Stimulated activated CD8-positive, alpha-beta memory T cell treated with anti-CD3 and anti-CD28 coated beads, Interleukin-15, amount 100 ng/mL, for 1 hour (primary cell): ENCODE data around the gene POLN.

Source experiments
- DNase-seq: peaks from one replicate; pipeline ENCODE4 v3.0.0-alpha.2; 2020; ENCODE audit warnings: low read depth

POLN gene

DNA sequence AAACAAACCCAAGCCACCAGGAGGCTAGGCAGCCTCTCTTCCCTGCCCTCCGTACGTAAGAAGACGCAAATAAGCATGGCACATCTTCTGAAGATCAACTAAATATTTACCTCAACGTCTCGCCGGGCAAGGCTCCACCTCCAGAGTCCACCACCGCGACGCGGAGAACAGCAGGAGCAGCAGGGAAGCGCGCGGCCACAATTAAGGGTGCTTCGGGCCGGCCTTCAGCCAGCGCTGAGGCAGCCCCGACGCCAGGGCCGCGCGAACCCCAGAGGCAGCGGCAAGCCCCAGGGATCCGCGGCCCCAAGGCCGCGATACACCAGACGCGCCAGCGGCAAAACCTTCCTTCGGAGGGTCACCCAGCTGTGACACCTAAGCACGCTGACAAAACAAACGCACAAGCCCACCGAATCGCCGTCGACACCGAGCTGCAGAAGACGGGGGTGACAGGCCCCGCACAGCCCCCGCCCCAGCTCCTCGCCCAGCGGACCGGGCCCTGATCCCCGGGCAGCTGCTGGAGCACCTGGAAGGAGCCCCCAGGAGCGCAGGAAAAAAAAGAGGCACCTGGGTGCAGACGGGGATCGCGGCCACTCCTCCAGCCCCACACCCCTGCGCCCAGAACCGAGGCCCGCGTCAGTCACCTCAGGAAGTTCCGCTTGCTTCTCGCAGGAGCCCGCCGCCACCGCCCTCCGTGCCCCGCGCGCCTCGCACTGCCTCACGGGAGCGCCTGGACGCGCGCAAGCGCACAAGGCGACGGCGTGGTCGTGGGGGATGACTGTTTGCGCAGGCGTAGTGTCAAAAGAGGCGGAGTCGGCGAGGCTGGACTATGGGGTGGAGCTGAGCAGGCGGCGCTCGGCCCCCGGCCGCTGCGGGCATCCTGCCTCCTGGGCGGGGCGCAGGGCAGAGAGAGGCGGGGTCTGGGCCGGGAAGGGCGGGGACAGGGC lies at the start of gene POLN, which contains the start of gene HAUS3:
POLN (minus strand) TSS at position 712 of the 944 bp plus-strand sequence. CDS start 12,890 bp downstream, outside the sequence.
HAUS3 (minus strand) TSS at position 712 of the 944 bp plus-strand sequence. CDS start 1,175 bp downstream, outside the sequence.
- peak; percentile 97 for DNase-seq

DNA sequence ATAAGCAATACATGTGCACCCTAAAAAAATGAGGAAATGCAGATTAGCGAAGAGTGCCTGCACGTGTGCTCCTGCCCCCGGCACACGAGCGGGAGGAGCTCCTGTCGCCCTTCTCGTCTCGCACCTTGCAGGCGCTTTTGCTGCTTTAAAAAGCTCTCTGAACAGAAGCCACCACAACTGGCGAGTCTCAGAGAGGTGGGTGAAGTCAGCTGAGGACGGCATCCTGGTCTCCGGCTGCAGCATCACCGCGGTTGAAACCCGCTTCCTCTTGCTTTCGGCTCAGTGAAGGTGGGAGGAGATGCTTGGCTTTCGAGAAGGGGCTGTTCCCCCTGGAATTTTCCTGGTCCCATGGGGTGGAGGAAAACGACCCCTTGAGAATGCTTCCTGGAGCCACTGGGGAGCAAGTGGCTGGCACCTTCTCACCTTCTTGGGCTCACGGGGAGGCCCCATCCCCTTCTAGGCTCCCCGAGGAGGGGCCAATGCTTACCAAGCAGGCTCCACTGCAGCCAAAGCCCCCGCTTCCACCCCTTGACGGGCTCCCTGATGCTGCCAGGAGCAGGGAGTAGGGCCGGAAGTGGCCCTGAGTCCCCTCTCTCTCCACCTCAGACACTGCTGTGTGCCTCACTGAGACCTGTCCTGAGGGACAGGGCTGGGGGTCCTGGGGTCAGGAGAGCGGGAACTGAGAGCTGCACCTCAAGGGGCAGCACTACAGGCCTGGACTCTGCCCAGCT lies 49.2 kb upstream of the POLN start:
- peak; percentile 37 for DNase-seq

DNA sequence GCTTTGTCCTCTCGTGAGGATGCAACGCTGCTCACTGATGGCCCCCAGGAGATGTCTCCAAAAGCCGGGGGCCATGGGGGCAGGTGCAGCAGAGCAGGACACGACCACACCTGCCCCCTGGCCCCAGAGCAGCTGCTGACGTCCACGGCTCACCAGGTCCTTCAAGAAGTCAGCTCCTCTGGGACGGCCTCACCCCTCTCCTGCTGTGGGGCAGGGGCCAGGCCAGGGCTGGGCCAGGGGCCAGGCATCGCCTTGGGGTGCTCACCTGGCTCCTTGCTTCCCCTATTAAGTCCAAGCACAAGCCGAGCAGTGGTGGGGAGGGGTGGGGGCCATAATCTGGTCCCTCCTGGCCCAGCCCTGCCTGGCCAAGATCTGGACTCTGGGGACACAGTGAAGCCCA lies 48.6 kb upstream of the POLN start:
- no peak for DNase-seq

DNA sequence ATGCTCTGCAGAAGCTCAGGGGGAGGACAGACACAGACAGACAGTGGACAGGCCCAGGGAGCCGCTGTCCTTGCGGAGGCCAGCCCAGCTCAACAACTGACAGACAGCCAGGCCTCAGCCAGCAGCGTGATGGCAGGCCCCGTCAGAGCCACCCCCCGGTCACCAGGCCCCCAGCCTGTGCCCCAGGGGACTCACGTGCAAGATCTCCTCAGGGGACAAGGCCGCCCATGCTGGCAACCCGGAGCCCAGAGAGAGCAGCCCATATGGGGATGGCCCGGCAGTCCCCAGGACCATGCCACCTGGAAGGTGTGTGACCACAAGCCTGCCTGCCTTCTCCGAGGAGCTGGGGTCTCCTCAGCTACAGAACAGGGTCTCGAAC lies 48.0 kb upstream of the POLN start:
- DNase-seq = no peak

DNA sequence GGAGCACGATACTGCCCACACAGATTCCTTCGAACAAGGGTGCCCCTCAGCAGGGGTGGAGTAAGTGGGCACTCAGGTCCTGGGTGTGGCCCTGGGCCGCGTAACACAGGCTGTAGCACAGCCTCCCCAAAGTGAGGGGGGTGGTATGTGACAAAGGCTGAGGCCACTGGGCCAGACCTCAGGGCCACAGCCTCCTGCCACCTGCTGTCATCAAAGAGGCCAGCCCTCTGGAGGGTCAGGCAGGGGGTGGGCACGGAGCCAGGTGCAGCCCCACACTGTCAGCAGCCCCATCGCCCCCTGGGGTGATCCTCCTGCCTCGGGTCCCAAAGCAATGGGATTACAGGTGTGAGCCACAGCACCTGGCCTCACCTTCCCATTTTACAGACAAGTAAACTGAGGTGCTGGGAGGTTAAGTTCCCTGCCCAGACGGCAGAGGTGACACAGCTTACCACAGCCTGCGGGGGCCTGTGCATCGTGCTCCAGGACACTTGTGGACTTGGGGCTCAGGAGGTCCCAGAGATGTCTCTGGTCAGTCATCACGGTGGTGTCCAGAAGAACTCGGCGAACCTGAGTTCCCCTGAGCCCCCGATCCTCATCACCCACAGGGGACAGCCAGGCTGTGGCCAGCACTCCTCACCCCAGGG lies 47.5 kb upstream of the POLN start:
- DNase-seq = no peak

DNA sequence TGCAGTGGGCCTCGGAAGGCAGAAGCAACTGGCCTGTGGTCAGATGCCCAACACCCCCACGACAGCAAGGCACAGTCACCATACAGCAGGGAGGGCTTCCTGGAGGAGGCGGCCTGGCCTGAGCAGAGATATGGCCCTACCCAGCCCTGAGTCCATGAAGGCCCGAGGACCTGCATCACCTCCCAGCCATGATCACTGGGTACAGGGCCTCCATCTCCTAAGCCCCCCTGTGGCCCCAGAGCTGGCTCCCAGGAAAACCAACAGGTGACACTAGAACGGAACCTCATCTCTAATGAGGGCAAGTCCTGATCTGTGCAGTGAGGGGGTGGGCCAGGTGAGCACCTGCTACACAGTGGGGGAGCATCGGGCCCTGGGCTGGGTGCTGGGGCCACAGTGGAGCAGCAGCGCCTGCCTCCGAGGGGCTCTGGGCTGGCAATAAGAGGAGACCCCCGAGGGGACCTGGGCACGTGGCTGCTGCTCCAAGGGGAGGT lies 46.2 kb upstream of the POLN start:
- DNase-seq = no peak

DNA sequence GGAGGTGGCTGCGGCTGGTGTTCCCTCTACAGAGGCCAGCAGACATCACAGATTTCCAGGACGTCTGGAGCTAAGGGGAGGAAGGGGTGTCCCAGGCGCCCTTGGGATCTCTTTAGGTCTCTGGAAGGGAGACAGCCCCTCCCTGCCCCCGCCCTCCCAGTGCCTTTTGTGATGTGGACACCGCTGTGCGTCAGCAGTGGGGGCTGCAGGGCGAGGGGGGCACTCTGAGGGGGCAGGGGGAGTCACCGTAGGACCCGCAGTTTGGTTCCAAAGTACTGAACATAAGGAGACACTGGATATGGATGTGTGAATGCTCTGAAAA lies 45.6 kb upstream of the POLN start:
- DNase-seq = no peak

DNA sequence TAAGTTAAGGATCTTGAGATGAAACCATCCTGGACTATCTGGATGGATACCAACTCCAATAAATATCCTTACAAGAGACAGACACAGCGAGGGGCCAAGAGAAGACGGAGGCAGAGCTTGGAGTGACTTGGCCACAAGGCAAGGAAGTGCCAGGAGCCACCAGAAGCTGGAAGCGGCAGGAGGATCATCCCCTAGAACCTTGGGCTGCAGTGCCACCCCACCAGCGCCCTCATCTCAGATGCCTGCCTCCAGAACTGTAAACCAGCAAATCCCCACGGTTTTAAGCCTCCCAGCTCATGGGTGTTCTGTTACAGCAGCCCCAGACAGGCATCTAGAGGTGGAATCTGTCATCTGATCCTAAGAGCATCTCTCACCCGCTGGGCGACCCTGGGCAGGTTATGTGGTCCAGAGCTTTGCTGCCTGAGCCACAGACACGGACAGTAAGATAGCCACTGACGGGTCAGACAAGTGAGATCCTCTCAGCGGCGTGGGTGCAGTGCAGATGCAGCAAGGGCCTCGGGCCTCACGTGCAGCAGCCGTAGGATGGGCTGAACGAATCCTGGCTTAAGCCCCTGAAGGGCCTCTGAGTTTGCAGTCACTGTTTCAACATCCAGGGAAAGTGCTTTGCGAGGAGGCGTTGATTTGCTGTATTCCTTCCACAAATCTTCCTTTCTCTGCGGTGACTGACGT lies 45.1 kb upstream of the POLN start:
- no peak for DNase-seq

DNA sequence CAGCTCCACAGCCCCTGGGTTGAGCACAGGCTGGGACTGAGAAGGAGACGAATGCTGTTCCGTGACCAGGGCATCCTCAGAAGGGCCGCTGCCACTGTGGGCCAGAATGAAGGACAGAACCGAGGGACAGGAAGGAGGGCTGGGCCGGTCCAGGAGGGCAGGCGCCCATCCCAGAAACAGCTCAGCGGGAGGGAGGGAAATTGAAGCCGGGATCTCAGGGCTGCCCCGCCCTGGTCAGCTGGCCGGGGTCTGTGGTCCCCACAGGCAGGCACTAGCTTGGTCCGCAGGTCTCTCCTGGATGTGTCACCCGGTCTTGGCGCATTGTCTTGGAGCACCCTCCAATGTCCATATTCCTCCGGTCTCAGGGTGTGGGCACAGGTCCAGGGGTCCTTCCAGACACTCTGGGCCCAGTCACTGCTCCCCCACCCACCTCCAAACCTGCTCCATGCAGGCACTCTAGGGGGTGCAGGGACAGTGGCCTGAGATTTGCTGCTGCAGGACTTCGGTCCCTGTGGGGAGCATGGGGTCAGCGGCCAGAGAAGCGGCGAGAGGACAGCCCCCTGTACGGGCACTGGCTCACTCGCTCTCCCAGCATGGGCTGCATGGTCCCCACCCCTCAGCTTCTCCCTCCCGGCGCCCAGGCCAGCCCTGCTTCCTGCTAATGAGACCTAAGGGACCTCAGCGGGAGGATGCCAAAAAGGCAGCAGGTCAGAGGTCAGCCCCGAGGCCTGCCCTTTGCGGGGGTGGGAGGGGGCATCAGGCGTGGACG lies 43.9 kb upstream of the POLN start:
- DNase-seq = no peak

DNA sequence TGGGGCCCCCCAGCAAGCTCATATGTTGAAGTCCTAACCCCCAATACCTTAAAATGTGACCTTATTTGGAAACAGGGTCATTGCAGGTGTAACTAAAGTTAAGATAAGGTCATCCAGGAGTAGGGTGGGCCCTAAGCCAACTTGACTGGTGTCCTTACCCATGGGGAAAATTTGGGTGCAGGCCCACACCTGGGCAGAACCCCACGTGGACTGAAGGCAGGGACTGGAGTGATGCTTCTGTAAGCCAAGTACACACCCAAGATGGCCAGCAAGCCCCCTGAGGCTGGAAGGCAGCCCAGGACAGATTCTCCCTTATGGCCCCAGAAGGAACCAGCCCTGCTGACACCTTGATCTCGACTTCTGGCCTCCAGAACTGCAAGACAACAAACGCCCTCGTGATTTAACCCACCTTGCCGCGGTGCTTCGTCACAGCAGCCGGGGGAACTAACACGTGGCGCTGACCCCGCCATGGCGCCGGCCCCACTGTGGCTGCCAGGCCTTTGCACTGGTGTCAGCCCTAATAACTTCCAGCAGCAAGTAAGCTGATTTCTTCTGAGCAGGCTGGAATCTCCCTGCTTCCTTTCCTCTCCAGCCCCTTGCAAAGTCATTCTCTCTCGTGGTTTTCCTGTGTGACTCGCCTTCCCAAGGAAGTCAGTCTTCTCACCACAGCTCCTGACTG lies 43.2 kb upstream of the POLN start:
- no peak for DNase-seq

DNA sequence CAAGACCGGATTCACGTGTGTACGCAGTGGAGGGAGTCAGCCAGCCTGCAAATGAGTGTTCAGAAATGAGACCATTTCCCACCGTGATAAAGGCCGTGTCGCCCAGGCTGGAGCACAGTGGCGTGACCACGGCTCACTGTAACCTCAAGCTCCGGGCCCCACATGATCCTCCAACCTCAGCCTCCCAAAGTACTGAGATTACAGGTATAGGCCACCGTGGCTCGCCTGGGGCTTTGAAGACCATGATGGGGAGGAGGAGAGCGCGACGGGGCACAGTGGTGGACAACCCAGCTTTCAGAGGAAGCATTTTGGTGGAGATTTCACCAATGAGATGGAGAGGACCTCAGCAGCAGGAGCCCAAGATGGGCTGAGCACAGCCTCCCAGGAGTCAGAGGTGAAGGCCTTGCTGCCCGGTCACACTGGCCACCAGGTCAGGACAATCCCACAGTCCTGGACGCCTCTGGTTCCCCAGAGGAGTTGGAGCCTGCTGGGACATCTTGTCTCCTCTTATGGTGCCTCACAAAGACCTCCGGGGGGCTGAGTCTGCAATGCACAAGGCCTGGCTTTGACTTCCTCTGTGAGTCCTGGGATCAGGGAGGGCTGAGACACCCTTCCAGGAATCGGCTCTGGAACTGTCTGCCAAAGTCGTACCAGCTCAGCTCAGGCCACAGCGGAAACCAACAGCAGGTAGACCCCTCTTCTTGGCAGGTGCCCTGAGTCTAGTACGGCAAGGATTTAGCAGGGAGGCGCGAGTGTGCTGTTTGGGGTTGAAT lies 42.4 kb upstream of the POLN start:
- DNase-seq = no peak

DNA sequence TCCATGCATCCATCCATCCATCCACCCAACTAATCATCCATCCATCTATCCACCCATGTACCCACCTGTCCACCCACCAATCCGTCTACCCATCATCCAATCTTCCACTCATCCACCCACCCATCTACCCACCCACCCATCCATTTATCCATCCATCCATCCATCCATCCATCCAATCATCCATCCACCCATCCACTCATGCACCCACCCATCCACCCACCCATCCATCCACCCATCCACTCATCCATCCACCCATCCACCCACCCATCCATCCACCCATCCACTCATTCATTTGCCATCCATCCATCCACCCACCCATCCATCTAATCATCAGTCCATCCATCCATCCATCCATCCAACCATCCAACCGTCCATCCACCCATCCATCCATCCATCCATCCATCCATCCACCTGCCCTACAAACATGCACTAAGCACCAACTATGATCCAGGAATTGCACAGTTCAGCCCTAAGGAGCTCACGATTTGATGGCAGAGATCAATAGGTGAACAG lies 41.3 kb upstream of the POLN start:
- no peak for DNase-seq

DNA sequence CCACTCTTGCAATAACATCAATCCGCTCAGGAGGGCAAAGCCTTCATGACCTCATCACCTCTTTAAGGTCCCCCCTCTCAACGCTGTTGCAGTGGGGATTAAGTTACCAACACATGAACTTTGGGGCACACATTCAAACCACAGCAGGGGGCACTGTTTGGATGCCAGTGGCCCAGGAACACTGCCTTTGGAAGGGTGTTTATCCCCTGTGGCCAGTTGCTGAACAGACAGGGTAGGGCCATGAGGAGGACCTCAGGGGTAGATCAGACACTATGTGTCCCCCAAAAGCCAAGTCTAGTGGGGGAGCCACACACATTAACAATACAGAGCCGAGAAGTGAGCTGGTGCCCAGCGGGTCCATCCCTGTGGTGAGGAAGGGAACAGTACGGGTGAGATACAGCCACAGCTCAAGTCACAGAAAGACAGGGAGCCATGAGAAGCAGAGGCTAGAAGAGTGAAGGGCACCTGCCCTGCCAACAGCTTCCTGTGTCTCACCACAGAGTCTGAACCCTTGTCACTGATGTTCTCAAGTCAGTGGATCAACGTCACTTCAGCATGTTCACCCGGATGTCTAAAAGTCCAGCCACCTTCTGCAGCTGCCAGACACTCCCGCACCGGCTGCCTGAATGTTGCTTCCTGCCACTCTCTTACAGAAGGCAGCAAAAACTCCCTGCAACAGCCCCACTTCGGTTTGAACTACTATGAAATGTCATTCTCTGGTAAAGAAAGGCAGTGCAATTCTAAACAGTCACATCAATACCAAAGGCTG lies 39.8 kb upstream of the POLN start:
- DNase-seq = peak; percentile 49

DNA sequence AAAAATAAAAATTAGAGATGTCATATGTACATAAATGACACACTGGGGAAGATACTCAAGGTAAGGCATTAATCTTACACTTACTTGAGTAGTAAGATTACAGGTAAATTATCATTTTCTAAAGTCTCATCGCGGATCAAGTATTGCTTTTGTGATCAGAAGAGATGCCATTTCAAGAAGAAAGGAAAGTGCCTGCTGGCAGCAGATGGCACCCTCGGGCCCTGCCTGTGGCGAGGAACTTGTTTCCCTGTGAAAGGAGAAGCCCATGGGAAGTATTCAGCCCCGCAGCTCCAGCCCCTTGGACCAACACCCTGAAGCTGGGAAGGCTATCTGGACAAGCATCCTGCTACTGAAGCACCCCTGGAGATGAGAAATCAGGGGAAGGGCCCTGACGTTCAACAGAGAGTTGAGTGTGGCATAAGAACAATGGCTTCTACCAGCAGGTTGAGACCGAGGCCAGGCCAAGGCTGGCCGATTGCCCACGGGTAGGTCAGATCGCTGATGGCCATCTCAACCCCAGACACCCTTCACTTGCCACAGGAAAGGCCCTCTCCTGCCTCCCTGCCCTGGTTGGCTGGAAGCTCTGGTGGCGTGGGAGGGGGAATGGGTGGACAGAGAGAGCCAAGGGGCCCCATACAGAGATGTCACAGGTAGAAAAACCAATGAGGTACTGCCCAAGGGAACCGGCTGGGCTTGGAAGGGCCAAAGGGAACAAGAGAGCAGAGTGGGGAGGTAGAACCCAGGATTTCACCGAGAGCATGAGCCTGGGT lies 38.8 kb upstream of the POLN start:
- no peak for DNase-seq

DNA sequence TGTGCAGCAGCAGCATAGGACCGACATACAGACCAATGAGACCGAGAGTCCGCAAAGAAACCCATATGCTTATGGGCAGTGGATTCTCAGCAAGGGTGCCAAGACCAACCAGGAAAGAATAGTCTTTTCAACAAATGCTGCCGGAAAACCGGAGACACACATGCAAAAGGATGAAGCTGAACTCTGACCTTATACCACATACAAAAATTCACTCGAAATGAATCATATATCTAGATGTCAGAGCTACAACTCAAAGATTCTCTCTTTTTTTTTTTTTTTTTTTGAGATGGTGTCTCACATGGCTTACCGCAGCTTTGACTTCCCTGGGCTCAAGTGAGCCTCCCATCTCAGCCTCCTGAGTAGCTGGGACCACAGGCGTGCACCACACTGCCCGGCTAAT lies 36.0 kb upstream of the POLN start:
- no peak for DNase-seq

DNA sequence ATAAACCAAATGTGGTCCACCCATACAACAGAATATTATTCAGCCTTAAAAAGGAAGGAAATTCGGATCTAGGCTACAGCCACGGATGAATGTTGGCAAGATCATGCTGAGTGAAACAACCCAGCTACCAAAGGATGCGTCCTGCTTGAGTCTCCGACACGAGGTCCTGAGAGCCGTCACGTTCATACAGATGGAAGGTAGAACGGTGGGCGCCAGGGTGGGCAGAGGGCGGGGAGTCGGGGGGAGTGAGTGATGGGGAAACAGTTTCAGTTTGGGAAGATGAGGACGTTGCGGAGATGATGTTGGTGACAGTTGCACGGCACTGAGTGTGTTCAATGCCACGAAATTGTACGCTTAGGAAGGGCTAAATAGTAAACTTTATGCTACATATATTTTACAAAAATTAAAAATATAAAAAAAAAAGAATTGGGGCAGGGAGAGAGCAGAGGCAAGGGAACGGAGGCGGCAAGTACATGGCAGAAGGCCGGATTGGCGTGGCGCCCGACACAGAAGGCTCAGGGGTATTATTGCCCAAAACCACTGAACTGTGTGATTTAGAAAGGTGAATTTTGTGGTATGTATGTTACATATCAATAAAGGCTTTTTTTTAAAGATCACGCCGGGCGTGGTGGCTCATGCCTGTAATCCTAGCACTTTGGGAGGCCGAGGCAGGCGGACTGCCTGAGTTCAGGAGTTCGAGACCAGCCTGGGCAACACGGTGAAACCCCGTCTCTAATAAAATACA lies 34.8 kb upstream of the POLN start:
- no peak for DNase-seq

DNA sequence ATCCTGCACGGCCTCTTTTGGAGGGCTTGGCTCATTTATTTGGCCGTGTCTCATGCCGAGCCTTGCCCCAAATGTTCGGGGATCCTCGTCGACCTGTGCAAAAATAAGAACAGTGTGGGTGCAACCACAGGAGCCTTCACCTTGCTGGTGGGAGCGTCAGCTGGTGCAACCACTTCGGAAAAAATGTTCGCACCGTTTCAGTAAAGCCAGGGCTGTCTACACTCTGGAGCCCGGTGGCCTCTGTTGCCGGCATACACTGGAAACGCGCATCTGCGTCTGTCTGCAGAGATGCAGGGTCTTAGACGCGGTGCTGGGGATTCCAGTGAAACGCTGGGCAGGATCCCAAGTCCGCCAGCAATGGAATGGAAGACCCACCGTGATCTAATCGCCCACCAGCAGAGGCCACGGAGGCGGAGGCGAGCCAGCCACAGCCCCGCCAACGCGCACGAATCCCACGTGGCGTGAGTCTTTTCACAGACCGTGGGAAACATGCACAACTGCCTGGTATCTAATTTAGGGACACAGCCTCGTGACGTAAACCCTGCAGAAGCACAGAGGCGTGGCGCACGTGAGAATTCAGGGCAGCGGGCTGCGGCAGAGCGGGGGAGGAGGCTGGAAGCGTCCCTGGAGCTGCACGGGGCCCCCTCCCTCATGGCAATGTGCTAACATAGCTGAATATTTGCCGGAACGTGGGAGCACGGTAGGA lies 33.8 kb upstream of the POLN start:
- DNase-seq = no peak
